GM04504 (cell line): ENCODE measurements around the gene MISFA.
A peak's percentile ranks its signal among the peaks of the same experiment; 100 is the strongest.
"Not testable (repeated sequence)": the region's sequence is repeated elsewhere in the genome, so short reads cannot be mapped to it uniquely, and the experiment has no call there.

ENCODE experiments used
- DNase-seq: peaks from one replicate; pipeline ENCODE4 v3.0.0-alpha.2; 2012; ENCODE audit warnings: low read depth

MISFA gene

GRCh38 chr11:18617688-18618341 lies 18.2 kb downstream of the MISFA start:
- no peak for DNase-seq

DNA sequence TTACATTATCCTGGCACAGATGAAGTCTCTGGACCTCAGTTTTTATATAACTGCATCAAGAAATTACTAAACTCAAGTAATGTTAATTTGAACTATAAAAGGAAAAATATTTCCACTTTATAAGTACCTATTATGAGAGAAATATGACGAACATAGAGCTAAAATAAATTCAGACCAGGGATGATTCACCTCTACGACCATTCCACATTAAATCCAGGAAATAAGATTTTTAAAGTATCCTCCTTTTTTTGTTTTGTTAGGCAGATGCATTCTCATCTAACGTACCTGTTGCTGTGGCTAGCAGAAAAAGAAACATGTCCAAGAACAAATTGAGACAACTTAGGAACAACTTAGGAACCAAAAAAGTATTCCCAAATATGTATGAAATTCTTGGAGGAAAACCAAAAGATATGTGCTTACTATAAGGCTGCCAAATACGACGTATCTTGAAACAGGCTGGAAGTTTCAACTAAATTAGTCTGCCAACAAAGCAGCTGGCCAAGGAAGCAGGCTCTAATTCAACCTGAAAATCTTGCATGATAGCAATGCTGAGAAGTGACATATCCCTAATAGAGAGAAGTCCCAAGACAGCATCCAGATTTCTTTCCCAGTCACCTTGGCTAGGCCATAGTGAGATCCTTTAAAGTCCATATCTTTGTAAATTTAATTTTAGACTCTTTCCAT lies 18.9 kb downstream of the MISFA start:
- DNase-seq: no peak

- DNase-seq: no peak
Observed at GRCh38 chr11:18623707-18624106, 24.1 kb downstream of the MISFA start.

GRCh38 chr11:18624161-18624560 lies 24.6 kb downstream of the MISFA start:
- no peak for DNase-seq

- no peak for DNase-seq
Observed at GRCh38 chr11:18632841-18633240, 33.3 kb downstream of the MISFA start.

DNA sequence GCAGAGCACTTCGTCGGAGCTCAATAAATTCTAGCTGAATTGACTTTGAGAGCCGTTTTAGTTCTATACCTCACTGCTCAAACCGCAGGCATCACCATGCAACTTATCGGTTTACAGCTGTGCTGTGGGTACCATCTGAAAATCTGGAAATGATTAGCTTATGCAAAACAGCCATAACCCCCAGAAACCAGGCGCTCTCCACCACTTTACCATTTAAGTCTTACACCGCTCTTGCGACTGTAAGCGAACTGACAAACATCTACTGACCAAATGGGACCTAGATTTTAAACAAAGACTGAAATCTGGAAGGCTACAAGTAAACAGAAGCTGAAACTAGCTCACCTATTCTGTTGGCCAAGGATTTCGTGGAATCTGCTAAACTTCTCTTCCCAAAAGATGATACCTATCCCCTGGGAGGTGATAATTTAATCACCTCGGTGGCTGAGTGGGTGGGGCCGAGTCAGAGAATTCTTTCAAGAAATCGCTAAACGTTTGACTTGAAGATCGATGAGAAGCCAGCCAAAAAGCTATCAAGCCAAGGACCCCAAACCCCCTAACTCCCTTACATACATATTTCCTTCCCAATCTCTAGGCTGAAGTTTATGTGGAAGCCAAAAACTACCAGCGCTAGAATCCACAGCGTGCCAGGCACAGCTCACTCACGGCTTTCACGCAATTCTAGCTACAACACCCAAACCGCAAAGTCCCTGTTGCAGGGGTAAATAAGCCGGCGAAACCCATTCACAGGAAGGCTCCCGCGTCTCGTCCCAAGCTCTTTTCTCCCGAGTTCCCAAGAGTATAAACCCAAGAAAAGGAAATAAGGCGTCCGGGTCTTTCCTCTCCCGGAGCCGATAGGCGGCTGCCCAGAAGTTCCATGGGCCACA lies 33.9 kb downstream of the MISFA start:
- no peak for DNase-seq

- DNase-seq: peak; percentile 99
Observed at GRCh38 chr11:18634140-18635032, 34.8 kb downstream of the MISFA start, which contains the start of gene SPTY2D1. Gene SPTY2D1 (minus strand): TSS chr11:18634342. CDS start chr11:18634257, 85 bp downstream.

DNA sequence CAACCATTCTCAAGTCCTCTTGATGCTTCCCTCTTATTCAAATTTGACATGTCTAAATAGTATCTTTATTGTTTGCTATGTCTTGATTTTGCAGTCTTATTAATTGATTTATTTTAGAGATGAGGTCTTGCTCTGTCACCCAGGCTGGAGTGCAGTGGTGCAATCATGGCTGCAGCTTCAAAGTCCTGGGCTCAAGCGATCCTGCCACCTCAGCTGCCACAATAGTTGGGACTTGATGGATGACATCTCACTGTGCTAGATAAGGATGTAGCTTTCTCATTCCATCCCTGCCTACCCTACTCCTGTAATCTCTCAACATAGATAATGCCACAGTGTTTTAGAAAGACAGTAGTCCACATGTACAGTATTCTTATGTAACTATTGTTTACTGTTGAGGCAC lies 42.1 kb downstream of the MISFA start:
- no peak for DNase-seq

DNA sequence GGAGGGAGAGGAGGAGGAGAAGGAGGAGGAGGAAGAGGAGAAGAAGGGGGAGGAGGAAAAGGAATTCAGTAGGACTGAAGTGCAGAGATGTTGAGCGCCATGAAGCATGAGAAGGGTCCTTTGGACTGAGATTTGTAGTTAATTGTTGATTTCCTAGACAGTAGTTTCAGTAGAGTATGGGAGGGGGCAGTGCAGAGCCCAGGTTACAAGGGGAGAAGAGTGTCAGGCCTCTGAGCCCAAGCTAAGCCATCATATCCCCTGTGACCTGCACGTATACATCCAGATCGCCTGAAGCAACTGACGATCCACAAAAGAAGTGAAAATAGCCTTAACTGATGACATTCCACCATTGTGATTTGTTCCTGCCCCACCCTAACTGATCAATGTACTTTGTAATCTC lies 43.4 kb downstream of the MISFA start:
- DNase-seq: not testable (repeated sequence)

- no peak for DNase-seq
Observed at GRCh38 chr11:18650353-18650752, 50.8 kb downstream of the MISFA start.

- DNase-seq: no peak
Observed at GRCh38 chr11:18650859-18651557, 51.4 kb downstream of the MISFA start.
